Activated B cell treated with CpG ODN at 0.5 μM for 24 hours (primary cell): Measurements from ENCODE around the gene DRC3. TPM values are rescaled to one million over a fixed set of nuclear protein-coding genes. Genes with fewer than 3 reads are reported as not detected.

ENCODE experiments used
- ATAC-seq: fragments of 200-7000 bp; cut with Tn5 transposase; one replicate; pipeline ENCODE4 v1.10.0; 2021; ENCODE audit warnings: low read depth, mild to moderate bottlenecking, moderate library complexity
- CTCF ChIA-PET: fragments of 350-600 bp; sonication (Branson Sonifier 250); formaldehyde crosslinking; loops from one replicate; lab custom pipeline; 2021; ENCODE audit warnings: antibody characterized with exemption; lab: Charles Lee
- POLR2A ChIA-PET: fragments of 350-600 bp; sonication (Branson Sonifier 250); formaldehyde crosslinking; loops from one replicate; lab custom pipeline; 2021; ENCODE audit warnings: antibody characterized with exemption; lab: Charles Lee
- DNase-seq: peaks from one replicate; pipeline ENCODE4 v3.0.0; 2022
- H3K27ac Mint-ChIP-seq: one replicate; pipeline ENCODE4 v1.8.0; 2020; ENCODE audit warnings: mixed read lengths
- H3K27me3 Mint-ChIP-seq: one replicate; pipeline ENCODE4 v1.8.0; 2021; ENCODE audit warnings: mixed read lengths
- H3K36me3 Mint-ChIP-seq: one replicate; pipeline ENCODE4 v1.8.0; 2021; ENCODE audit warnings: low read depth, mixed read lengths
- H3K4me1 Mint-ChIP-seq: one replicate; pipeline ENCODE4 v1.8.0; 2021; ENCODE audit warnings: mixed read lengths
- H3K4me3 Mint-ChIP-seq: one replicate; pipeline ENCODE4 v1.8.0; 2020; ENCODE audit warnings: mild to moderate bottlenecking, mixed read lengths
- H3K9me3 Mint-ChIP-seq: one replicate; pipeline ENCODE4 v1.8.0; 2020; ENCODE audit warnings: mixed read lengths
- intact Hi-C: fragments of 100-400 bp; cut with micrococcal nuclease; formaldehyde crosslinking; loops from one replicate; pipeline ENCODE4 v1.15.1; 2024
- total RNA-seq: library from RNA; stranded (reverse); gene quantifications from 2 replicates; pipeline ENCODE4 v1.2.3, GENCODE V29; 2022
- TF ChIP-seq, protein P1 (sequence below): fragments of 200-600 bp; IDR thresholded peaks from one replicate; pipeline ENCODE4 v1.8.0; 2022; ENCODE audit warnings: antibody characterized with exemption, mild to moderate bottlenecking

Gene DRC3, protein sequence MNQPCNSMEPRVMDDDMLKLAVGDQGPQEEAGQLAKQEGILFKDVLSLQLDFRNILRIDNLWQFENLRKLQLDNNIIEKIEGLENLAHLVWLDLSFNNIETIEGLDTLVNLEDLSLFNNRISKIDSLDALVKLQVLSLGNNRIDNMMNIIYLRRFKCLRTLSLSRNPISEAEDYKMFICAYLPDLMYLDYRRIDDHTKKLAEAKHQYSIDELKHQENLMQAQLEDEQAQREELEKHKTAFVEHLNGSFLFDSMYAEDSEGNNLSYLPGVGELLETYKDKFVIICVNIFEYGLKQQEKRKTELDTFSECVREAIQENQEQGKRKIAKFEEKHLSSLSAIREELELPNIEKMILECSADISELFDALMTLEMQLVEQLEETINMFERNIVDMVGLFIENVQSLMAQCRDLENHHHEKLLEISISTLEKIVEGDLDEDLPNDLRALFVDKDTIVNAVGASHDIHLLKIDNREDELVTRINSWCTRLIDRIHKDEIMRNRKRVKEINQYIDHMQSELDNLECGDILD
- not detected in 2 replicates for total RNA-seq

DNA sequence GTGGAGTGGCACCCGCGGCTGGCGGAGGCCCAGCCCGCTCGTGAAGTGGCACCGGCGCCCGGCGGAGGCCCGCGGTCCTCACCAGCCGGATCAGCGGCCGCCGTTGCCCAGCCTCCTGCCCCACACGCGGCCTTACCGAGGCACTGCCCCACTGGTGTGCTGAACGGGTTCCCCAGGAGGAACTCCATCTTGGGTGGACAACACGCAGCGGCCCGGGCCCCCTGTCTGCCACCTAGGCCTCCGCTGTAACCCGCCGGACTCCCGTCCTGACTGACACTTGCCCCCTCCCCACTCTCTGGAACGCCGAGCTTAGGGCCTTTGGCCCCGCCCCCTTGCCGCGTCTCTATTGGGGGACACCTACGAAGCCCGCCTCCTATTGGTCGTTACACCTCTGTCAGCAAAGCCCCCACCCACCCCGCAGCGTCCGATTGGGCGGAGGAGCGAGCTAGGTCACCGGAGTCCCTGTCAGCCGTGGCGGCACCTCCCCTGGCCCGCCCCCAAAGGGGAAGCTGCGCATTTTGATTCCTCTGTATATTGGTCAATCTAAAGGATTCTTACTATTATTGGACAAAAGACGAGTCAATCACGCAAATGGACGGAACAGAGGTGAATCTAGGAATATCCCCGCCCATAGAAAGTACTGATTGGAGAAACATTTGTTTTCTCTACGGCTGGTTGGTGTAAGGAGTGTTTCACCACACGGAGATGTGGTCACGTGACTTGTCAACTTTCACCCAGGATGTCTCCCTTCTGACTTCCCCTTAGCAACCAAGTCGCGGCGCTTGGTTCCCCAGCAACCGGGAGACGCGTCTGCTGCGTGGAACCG lies at the start of gene DRC3, which contains the start of gene TOM1L2:
TSS of gene DRC3 (plus strand) at position 737 of the 826 bp plus-strand sequence. CDS start 4,737 bp downstream, outside the sequence.
TSS of gene TOM1L2 (minus strand) at position 275 of the 826 bp plus-strand sequence. CDS start at position 188, 87 bp downstream.
- intact Hi-C loops, result loop anchor here (1.0 to 5.0 kb wide), 10 partner anchors 61 to 690 kb away; partner anchors contain the start of genes ATPAF2, COPS3, DRG2 and GID4
- POLR2A ChIA-PET, result interaction anchor here (0.6 to 1.4 kb wide), 8 partner anchors 14 to 1437 kb away, joined by 3 to 7 read pairs (median 5); partner anchors contain the start of genes ATPAF2, GID4 and PEMT
- Mint-ChIP-seq H3K4me3 (peak within 1 kb of the TSS; percentile 94), H3K9me3 (no peaks in the 10 kb centered on the region), H3K36me3 (peaks cover 2% of the 10 kb centered on the region), H3K4me1 (peaks cover 22% of the 10 kb centered on the region), H3K27ac (peak within 1 kb of the TSS; percentile 87), H3K27me3 (no peaks in the 10 kb centered on the region)
- TF ChIP-seq, protein P1, sequence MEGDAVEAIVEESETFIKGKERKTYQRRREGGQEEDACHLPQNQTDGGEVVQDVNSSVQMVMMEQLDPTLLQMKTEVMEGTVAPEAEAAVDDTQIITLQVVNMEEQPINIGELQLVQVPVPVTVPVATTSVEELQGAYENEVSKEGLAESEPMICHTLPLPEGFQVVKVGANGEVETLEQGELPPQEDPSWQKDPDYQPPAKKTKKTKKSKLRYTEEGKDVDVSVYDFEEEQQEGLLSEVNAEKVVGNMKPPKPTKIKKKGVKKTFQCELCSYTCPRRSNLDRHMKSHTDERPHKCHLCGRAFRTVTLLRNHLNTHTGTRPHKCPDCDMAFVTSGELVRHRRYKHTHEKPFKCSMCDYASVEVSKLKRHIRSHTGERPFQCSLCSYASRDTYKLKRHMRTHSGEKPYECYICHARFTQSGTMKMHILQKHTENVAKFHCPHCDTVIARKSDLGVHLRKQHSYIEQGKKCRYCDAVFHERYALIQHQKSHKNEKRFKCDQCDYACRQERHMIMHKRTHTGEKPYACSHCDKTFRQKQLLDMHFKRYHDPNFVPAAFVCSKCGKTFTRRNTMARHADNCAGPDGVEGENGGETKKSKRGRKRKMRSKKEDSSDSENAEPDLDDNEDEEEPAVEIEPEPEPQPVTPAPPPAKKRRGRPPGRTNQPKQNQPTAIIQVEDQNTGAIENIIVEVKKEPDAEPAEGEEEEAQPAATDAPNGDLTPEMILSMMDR, result no peak
- peak; percentile 97 for DNase-seq
- peak; percentile 91 for ATAC-seq
- CTCF ChIA-PET, result interaction anchor here (1.6 kb wide), 1 partner anchor 71 kb away, joined by 4 read pairs; no protein-coding TSS in a partner anchor

DNA sequence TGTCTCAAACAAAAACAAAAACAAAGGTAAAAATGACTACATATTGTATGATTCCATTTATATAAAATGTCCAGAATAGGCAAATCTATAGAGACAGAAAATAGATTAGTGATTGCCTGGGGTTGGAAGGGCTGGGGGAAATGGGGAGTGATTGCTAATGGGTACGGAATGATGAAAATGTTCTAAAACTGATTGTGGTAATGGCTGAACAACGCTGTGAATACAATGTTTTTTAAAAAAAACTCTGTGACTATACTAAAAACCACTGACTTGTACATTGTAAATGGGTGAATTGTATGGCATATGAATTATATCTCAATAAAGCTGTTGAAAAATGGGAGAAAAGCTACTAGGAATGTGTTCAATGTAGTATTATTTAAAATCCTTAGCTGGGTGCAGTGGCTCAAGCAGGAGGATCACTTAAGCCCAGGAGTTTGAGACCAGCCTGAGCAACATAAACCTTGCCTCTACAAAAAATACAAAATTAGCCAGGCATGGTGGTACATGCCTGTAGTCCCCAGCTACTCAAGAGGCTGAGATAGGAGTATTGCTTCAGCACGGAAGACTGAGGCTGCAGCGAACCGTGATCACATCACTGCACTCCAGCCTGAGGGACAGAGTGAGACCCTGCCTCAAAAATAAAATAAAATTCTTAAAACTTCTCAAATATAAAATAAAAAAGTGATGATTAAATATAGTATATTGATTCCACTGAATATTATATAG lies 48.4 kb upstream of the DRC3 start:
- H3K36me3 Mint-ChIP-seq, result peaks cover 3% of the 10 kb centered on the region
- ATAC-seq (no peak), DNase-seq (no peak)
- TF ChIP-seq, protein P1, result no peak
- H3K4me1 Mint-ChIP-seq, result peaks cover 4% of the 10 kb centered on the region
- ChIA-PET CTCF (interaction anchor here (0.6 kb wide), 1 partner anchor 198 kb away, joined by 3 read pairs; no protein-coding TSS in a partner anchor), POLR2A (interaction anchor here (0.5 kb wide), 1 partner anchor 1787 kb away, joined by 3 read pairs; no protein-coding TSS in a partner anchor)
- no peak overlapping the region for H3K4me3 Mint-ChIP-seq
- no peaks in the 10 kb centered on the region for H3K27me3 Mint-ChIP-seq
- H3K27ac Mint-ChIP-seq, result no peak overlapping the region
- H3K9me3 Mint-ChIP-seq, result no peaks in the 10 kb centered on the region
- intact Hi-C loops, result no loop called here

DNA sequence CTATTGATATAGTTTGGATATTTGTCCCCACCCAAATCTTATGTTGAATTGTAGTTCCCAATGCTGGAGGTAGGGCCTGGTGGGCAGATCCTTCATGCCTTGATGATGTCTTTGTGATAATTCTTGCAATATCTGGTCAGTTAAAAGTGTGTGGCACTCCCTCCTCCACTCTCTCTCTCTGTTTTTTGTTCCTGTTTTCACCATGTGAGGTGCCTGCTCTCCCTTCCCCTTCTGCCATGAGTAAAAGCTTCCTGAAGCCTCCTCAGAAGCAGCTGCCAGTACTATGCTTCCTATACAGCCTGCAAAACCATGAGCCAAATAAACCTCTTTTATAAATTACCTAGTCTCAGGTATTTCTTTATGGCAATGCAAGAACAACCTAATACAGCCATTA lies 47.8 kb upstream of the DRC3 start:
- H3K4me3 Mint-ChIP-seq, result no peak overlapping the region
- ATAC-seq, result no peak
- H3K36me3 Mint-ChIP-seq, result peaks cover 3% of the 10 kb centered on the region
- intact Hi-C loops, result no loop called here
- DNase-seq, result no peak
- no peaks in the 10 kb centered on the region for H3K27me3 Mint-ChIP-seq
- ChIA-PET CTCF (interaction anchor here (0.6 kb wide), 1 partner anchor 199 kb away, joined by 3 read pairs; no protein-coding TSS in a partner anchor), POLR2A (no interaction called here)
- TF ChIP-seq, protein P1, result no peak
- H3K9me3 Mint-ChIP-seq, result no peaks in the 10 kb centered on the region
- H3K4me1 Mint-ChIP-seq, result peaks cover 4% of the 10 kb centered on the region
- no peak overlapping the region for H3K27ac Mint-ChIP-seq

DNA sequence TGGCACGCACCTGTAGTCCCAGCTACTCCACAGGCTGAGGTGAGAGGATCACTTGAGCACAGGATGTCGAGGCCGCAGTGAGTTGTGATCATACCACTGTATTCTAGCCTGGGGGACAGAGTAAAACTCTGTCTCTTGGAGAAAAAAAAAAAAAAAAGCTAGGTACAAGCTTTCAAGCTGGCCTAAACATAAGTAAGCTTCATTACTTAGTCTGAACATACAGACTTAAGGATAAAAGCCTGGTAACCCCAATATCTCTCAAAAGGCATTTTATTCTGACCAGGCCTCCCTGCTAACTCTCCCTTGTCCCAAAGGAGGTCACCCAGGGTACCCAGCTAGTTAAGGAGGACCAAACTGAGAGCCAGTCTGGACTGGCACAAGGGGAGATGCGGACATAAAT lies 46.6 kb upstream of the DRC3 start:
- peaks cover 4% of the 10 kb centered on the region for H3K4me1 Mint-ChIP-seq
- TF ChIP-seq, protein P1, result no peak
- no peak overlapping the region for H3K27ac Mint-ChIP-seq
- ChIA-PET CTCF (no interaction called here), POLR2A (interaction anchor here (0.7 kb wide), 1 partner anchor 46 kb away, joined by 5 read pairs; the partner anchor contains the start of gene TOM1L2)
- no peaks in the 10 kb centered on the region for H3K9me3 Mint-ChIP-seq
- ATAC-seq (no peak), DNase-seq (no peak)
- peaks cover 3% of the 10 kb centered on the region for H3K36me3 Mint-ChIP-seq
- intact Hi-C loops, result no loop called here
- no peak overlapping the region for H3K4me3 Mint-ChIP-seq
- H3K27me3 Mint-ChIP-seq, result no peaks in the 10 kb centered on the region
